Peyer's patch (tissue), 4 donors: ENCODE measurements around the gene GPX1.

Source experiments
- CTCF ChIP-seq, 6 experiments: fragments of 450-650 bp in 4 of 6; fragments of 200-600 bp in 2 of 6; sonication (generic) in 1 of 6; IDR thresholded peaks; one replicate each; pipeline ENCODE4 v1.5.1; 2017 to 2019; ENCODE audit warnings: antibody characterized with exemption in 6 of 6, mild to moderate bottlenecking in 3 of 6, moderate library complexity in 1 of 6
- POLR2A ChIP-seq, 2 donors: fragments of 450-650 bp; IDR thresholded peaks; one replicate each; pipeline ENCODE4 v1.5.1; 2017; ENCODE audit warnings: antibody characterized with exemption in 2 of 2, mild to moderate bottlenecking in 2 of 2, moderate library complexity in 2 of 2

- TF ChIP-seq CTCF (IDR thresholded peaks at IDR 0.05) (no peak), POLR2A (IDR thresholded peaks at IDR 0.05) (no peak)
Observed at GRCh38 chr3:49352281-49352680, 5.9 kb downstream of the GPX1 start.
